Activated CD8-positive, alpha-beta memory T cell treated with anti-CD3 and anti-CD28 coated beads for 24 hours (primary cell): Measurements from ENCODE around the gene FGF14.

Experiments used
- DNase-seq: peaks from one replicate; pipeline ENCODE4 v3.0.0-alpha.2; 2020

FGF14 gene

GRCh38 chr13:102237230-102237629 lies 164.6 kb downstream of the FGF14 start:
- no peak for DNase-seq

- DNase-seq: no peak
These were observed 165.0 kb downstream of the FGF14 start for GRCh38 chr13:102236830-102237229.

- no peak for DNase-seq
These were observed 165.5 kb downstream of the FGF14 start for GRCh38 chr13:102236341-102236740.

- DNase-seq: no peak
These were observed 166.2 kb downstream of the FGF14 start for GRCh38 chr13:102235689-102236088.

GRCh38 chr13:102234618-102235017 lies 167.2 kb downstream of the FGF14 start:
- DNase-seq: no peak

- no peak for DNase-seq
These were observed 168.2 kb downstream of the FGF14 start for GRCh38 chr13:102233566-102234208.

GRCh38 chr13:102231479-102231878 lies 170.4 kb downstream of the FGF14 start:
- no peak for DNase-seq

GRCh38 chr13:102227741-102228140 lies 174.1 kb downstream of the FGF14 start:
- DNase-seq: no peak

GRCh38 chr13:102226591-102226990 lies 175.3 kb downstream of the FGF14 start:
- DNase-seq: no peak

- DNase-seq: no peak
These were observed 176.0 kb downstream of the FGF14 start for GRCh38 chr13:102225892-102226291.

GRCh38 chr13:102220681-102221228 lies 181.1 kb downstream of the FGF14 start:
- no peak for DNase-seq

GRCh38 chr13:102214956-102215355 lies 186.9 kb downstream of the FGF14 start:
- DNase-seq: no peak

- DNase-seq: no peak
These were observed 189.1 kb downstream of the FGF14 start for GRCh38 chr13:102212729-102213128.

GRCh38 chr13:102208347-102208746 lies 193.5 kb downstream of the FGF14 start:
- DNase-seq: no peak

- no peak for DNase-seq
These were observed 194.0 kb downstream of the FGF14 start for GRCh38 chr13:102207680-102208342.

GRCh38 chr13:102203718-102204117 lies 198.1 kb downstream of the FGF14 start:
- no peak for DNase-seq

GRCh38 chr13:102198418-102199311 lies 203.2 kb downstream of the FGF14 start:
- DNase-seq: no peak

- DNase-seq: no peak
These were observed 204.7 kb downstream of the FGF14 start for GRCh38 chr13:102197193-102197592.

GRCh38 chr13:102195566-102196462 lies 206.0 kb downstream of the FGF14 start:
- DNase-seq: no peak

GRCh38 chr13:102192858-102193257 lies 209.0 kb downstream of the FGF14 start:
- no peak for DNase-seq

GRCh38 chr13:102191951-102192502 lies 209.8 kb downstream of the FGF14 start:
- no peak for DNase-seq

GRCh38 chr13:102190930-102191329 lies 210.9 kb downstream of the FGF14 start:
- DNase-seq: no peak
